Psoas muscle (tissue), 8 donors: ENCODE data around the gene DAAM2. TPM values are rescaled to one million over a fixed set of nuclear protein-coding genes. Genes with fewer than 3 reads are reported as not detected.

Source experiments
- ATAC-seq, 4 donors: fragments of 200-7000 bp; cut with Tn5 transposase; one replicate each; pipeline ENCODE4 v1.9.1; 2020; ENCODE audit warnings: moderate library complexity in 3 of 4, mild to moderate bottlenecking in 2 of 4
- DNase-seq, 2 donors: peaks; one replicate each; pipeline ENCODE4 v3.0.0-alpha.2; 2020
- H3K27ac ChIP-seq: fragments of 200-600 bp; one replicate; pipeline ENCODE4 v1.8.0; 2022
- H3K27me3 ChIP-seq, 3 donors: fragments of 200-600 bp in 1 of 3; one replicate each; pipeline versions ENCODE4 v1.6.1 to v1.8.0; 2013 to 2022; ENCODE audit warnings: low read length in 2 of 3, mild to moderate bottlenecking in 2 of 3, moderate library complexity in 1 of 3; ENCODE audit not compliant: insufficient read depth in 3 of 3
- H3K36me3 ChIP-seq, 2 donors: fragments of 200-600 bp in 1 of 2; one replicate each; pipeline versions ENCODE4 v1.6.1 to v1.8.0; 2013 to 2022; ENCODE audit warnings: low read depth in 1 of 2, mild to moderate bottlenecking in 1 of 2, moderate library complexity in 1 of 2; ENCODE audit not compliant: insufficient read depth in 1 of 2
- H3K4me1 ChIP-seq: fragments of 200-600 bp; one replicate; pipeline ENCODE4 v1.8.0; 2022
- H3K4me3 ChIP-seq: fragments of 200-600 bp; one replicate; pipeline ENCODE4 v1.8.0; 2022; ENCODE audit warnings: mild to moderate bottlenecking
- H3K9me3 ChIP-seq: fragments of 200-600 bp; one replicate; pipeline ENCODE4 v1.8.0; 2022
- CTCF ChIP-seq: fragments of 200-600 bp; IDR thresholded peaks from one replicate; pipeline ENCODE4 v1.8.0; 2022; ENCODE audit warnings: antibody characterized with exemption
- WGBS, 3 donors: extraction: QIAGEN DNeasy Blood & Tissue Kit; methylation state at CpG; one replicate each; pipeline versions ENCODE4 v1.1.6 to v1.1.7; 2013; 5-methylcytosine and 5-hydroxymethylcytosine counted together
- intact Hi-C, 2 donors: fragments of 100-400 bp; cut with DNase I; formaldehyde crosslinking; loops; one replicate each; pipeline versions ENCODE4 v1.11.0 to v1.14.2; 2022
- polyA plus RNA-seq, 3 donors: library from polyadenylated mRNA; stranded (reverse); fragments of 200-250 nt; gene quantifications; one replicate each; pipeline ENCODE4 v1.2.3, GENCODE V29; 2013
- total RNA-seq, 4 donors: library from RNA; stranded (reverse); fragmentation: NEBNext Ultra II Directional in 2 of 4; extraction: Animal tissue kit (Norgen Biotek cat#: 25700) in 2 of 4; gene quantifications; one replicate each; pipeline versions ENCODE4 v1.2.1 to v1.2.4, GENCODE V29; 2021 to 2023
- donor health status: healthy with polysubstance abuse.
- donor health status: DM: no; HTN: no; CAD: no; lungs with moderate emphysema.
- donor health status: Bipolar disorder and iron deficiency.
- donor health status: healthy.
- donor health status: DM: yes; HTN: yes; CAD: no.
- donor health status: DM: no; HTN: no; CAD: no.
- donor health status: DM: no; HTN: no; CAD: no.
- donor health status: DM: yes; HTN: yes; CAD: no.

DAAM2 gene
- total and polyA plus RNA-seq, 7 donors, result 7.0 to 67.1 (median 26.5) TPM

GRCh38 chr6:39911513-39912125 is 119.4 kb downstream of the DAAM2 start:
- H3K27ac ChIP-seq, result no peak overlapping the region
- H3K4me1 ChIP-seq, result no peaks in the 10 kb centered on the region
- peaks cover 6 to 95% of the 10 kb centered on the region in 2 donors for H3K36me3 ChIP-seq
- TF ChIP-seq CTCF, result no peak
- no peak overlapping the region for H3K4me3 ChIP-seq
- no peaks in the 10 kb centered on the region for H3K9me3 ChIP-seq
- no peaks in the 10 kb centered on the region for H3K27me3 ChIP-seq
- DNase-seq, result no peak
- 94 to 96% (median 95%) methylated on average over 10 of the region's 10 CpGs for WGBS, 3 donors
- intact Hi-C loops, result no loop called here
- ATAC-seq, result no peak

- intact Hi-C loops, result no loop called here
- no peak for DNase-seq
- H3K27me3 ChIP-seq, result no peaks in the 10 kb centered on the region
- no peaks in the 10 kb centered on the region for H3K9me3 ChIP-seq
- no peaks in the 10 kb centered on the region for H3K4me1 ChIP-seq
- no peak overlapping the region for H3K4me3 ChIP-seq
- WGBS, 3 donors, result 96 to 97% (median 96%) methylated on average over 4 of the region's 4 CpGs
- ATAC-seq, result no peak
- peaks cover 6 to 95% of the 10 kb centered on the region in 2 donors for H3K36me3 ChIP-seq
- no peak overlapping the region for H3K27ac ChIP-seq
- no peak for TF ChIP-seq CTCF
These were observed 120.3 kb downstream of the DAAM2 start for GRCh38 chr6:39912446-39912845.

GRCh38 chr6:39913391-39913916 is 121.3 kb downstream of the DAAM2 start:
- ATAC-seq, result no peak
- Histone ChIP-seq H3K4me1 (no peaks in the 10 kb centered on the region), H3K27ac (no peak overlapping the region), H3K36me3 (peaks cover 6 to 95% of the 10 kb centered on the region in 2 donors), H3K27me3 (no peaks in the 10 kb centered on the region), H3K9me3 (no peaks in the 10 kb centered on the region), H3K4me3 (no peak overlapping the region)
- no peak for TF ChIP-seq CTCF
- intact Hi-C loops, result no loop called here
- WGBS, 3 donors, result 94 to 98% (median 95%) methylated on average over 12 of the region's 12 CpGs
- DNase-seq, result no peak

- ATAC-seq, result no peak
- H3K36me3 ChIP-seq, result peaks cover 6 to 99% of the 10 kb centered on the region in 2 donors
- no peak for TF ChIP-seq CTCF
- H3K27ac ChIP-seq, result no peak overlapping the region
- WGBS, 3 donors, result 94 to 97% (median 95%) methylated on average over 3 of the region's 3 CpGs
- H3K9me3 ChIP-seq, result no peaks in the 10 kb centered on the region
- H3K4me1 ChIP-seq, result no peaks in the 10 kb centered on the region
- intact Hi-C loops, result no loop called here
- H3K27me3 ChIP-seq, result no peaks in the 10 kb centered on the region
- no peak for DNase-seq
- H3K4me3 ChIP-seq, result no peak overlapping the region
These were observed 122.1 kb downstream of the DAAM2 start for GRCh38 chr6:39914239-39914638.

- ATAC-seq (no peak), DNase-seq (no peak)
- Histone ChIP-seq H3K4me1 (no peaks in the 10 kb centered on the region), H3K4me3 (no peak overlapping the region), H3K27ac (no peak overlapping the region), H3K27me3 (no peaks in the 10 kb centered on the region), H3K36me3 (peaks cover 6 to 98% of the 10 kb centered on the region in 2 donors), H3K9me3 (no peaks in the 10 kb centered on the region)
- TF ChIP-seq CTCF, result no peak
- 96 to 98% (median 96%) methylated on average over 5 of the region's 5 CpGs for WGBS, 3 donors
- intact Hi-C loops, result no loop called here
These were observed 123.7 kb downstream of the DAAM2 start for GRCh38 chr6:39915866-39916265.
